SK-N-SH (cell line): Measurements from ENCODE around the gene OR51E2. TPM values are rescaled to one million over a fixed set of nuclear protein-coding genes. Genes with fewer than 3 reads are reported as not detected.

ENCODE experiments used
- CTCF ChIA-PET: fragments of 300-600, 350-600 bp; formaldehyde crosslinking; extraction: SDS; loops from one replicate; lab custom pipeline; 2021; lab: Yijun Ruan, JAX
- POLR2A ChIA-PET: fragments of 350-600 bp; sonication (Branson Sonifier 250); formaldehyde crosslinking; extraction: SDS; loops from one replicate; lab custom pipeline; 2020; ENCODE audit warnings: antibody characterized with exemption, inconsistent platforms; lab: Yijun Ruan, JAX
- DNase-seq: peaks from one replicate; pipeline ENCODE4 v3.0.0; 2012
- H2AFZ ChIP-seq: fragments of 200-600 bp; sonication (generic); 2 replicates; pipeline ENCODE4 v1.8.1; 2016; ENCODE audit warnings: antibody characterized with exemption, mild to moderate bottlenecking, low read depth
- H3F3A ChIP-seq: fragments of 200-600 bp; sonication (generic); replicated peaks from 2 replicates; pipeline ENCODE3; 2016; ENCODE audit warnings: antibody characterized with exemption, mild to moderate bottlenecking; ENCODE audit not compliant: insufficient read depth
- H3K27ac ChIP-seq, 2 experiments: fragments of 200-500 bp in 1 of 2; fragments of 200-600 bp in 1 of 2; sonication (Bioruptor generic) in 1 of 2; sonication (generic), shearing (Covaris generic) in 1 of 2; 2 replicates each; pipeline versions ENCODE4 v1.5.1 to v1.6.1; 2014 to 2016; ENCODE audit warnings: low read depth in 2 of 2, inconsistent platforms in 1 of 2, low read length in 1 of 2, mild to moderate bottlenecking in 1 of 2, mixed read lengths in 1 of 2
- H3K27me3 ChIP-seq: fragments of 200-600 bp; sonication (generic), shearing (Covaris generic); 2 replicates; pipeline ENCODE4 v1.6.1; 2016; ENCODE audit warnings: mixed run types; ENCODE audit not compliant: insufficient read depth
- H3K36me3 ChIP-seq, 2 experiments: fragments of 200-500 bp in 1 of 2; fragments of 200-600 bp in 1 of 2; sonication (Bioruptor generic) in 1 of 2; sonication (generic) in 1 of 2; replicated peaks in 1 of 2; 2 replicates each; pipeline versions ENCODE3 to v1.5.1; 2014 to 2016; ENCODE audit warnings: low read length in 1 of 2, mild to moderate bottlenecking in 1 of 2; ENCODE audit not compliant: insufficient read depth in 2 of 2, control insufficient read depth in 1 of 2
- H3K4me1 ChIP-seq, 2 experiments: fragments of 200-500 bp in 1 of 2; fragments of 200-600 bp in 1 of 2; sonication (Bioruptor generic) in 1 of 2; sonication (generic), shearing (Covaris generic) in 1 of 2; 2 replicates each; pipeline versions ENCODE4 v1.5.1 to v1.6.1; 2014 to 2016; ENCODE audit warnings: low read depth in 1 of 2, low read length in 1 of 2, mixed run types in 1 of 2; ENCODE audit not compliant: insufficient read depth in 2 of 2, control insufficient read depth in 1 of 2
- H3K4me2 ChIP-seq: fragments of 200-600 bp; sonication (generic), shearing (Covaris generic); 2 replicates; pipeline ENCODE4 v1.6.1; 2017; ENCODE audit warnings: mixed run types
- H3K4me3 ChIP-seq, 2 experiments: fragments of 200-500 bp in 1 of 2; fragments of 200-600 bp in 1 of 2; sonication (Bioruptor generic) in 1 of 2; sonication (generic), shearing (Covaris generic) in 1 of 2; 2 replicates each; pipeline versions ENCODE4 v1.5.1 to v1.8.1; 2014 to 2016; ENCODE audit warnings: low read depth in 2 of 2, inconsistent platforms in 1 of 2, low read length in 1 of 2, mild to moderate bottlenecking in 1 of 2, mixed read lengths in 1 of 2, moderate library complexity in 1 of 2
- H3K79me2 ChIP-seq: fragments of 200-600 bp; sonication (generic); 2 replicates; pipeline ENCODE4 v1.8.1; 2017; ENCODE audit warnings: mild to moderate bottlenecking; ENCODE audit not compliant: insufficient read depth
- H3K9ac ChIP-seq: fragments of 200-600 bp; sonication (generic); 2 replicates; pipeline ENCODE4 v1.6.1; 2017; ENCODE audit warnings: mixed run types
- H3K9me2 ChIP-seq: fragments of 200-600 bp; sonication (generic); 2 replicates; pipeline ENCODE4 v1.6.1; 2017; ENCODE audit warnings: mixed run types
- H3K9me3 ChIP-seq: fragments of 200-600 bp; sonication (generic); 2 replicates; pipeline ENCODE4 v1.6.1; 2017; ENCODE audit warnings: mixed run types, mild to moderate bottlenecking, moderate library complexity
- H4K20me1 ChIP-seq: fragments of 200-600 bp; sonication (generic); 2 replicates; pipeline ENCODE4 v1.6.1; 2017; ENCODE audit warnings: mild to moderate bottlenecking, mixed run types; ENCODE audit not compliant: insufficient read depth
- EP300 ChIP-seq, 2 experiments: IDR thresholded peaks; 2 replicates each; pipeline versions ENCODE4 v1.4.0 to v1.6.1; 2012; ENCODE audit warnings: borderline replicate concordance in 1 of 2, low read depth in 1 of 2, low read length in 1 of 2
- FOXM1 ChIP-seq: IDR thresholded peaks from 2 replicates; pipeline ENCODE4 v1.4.0; 2012; ENCODE audit warnings: low read depth, mild to moderate bottlenecking
- JUND ChIP-seq: IDR thresholded peaks from 2 replicates; pipeline ENCODE4 v1.4.0; 2012
- MEF2A ChIP-seq: IDR thresholded peaks from 2 replicates; pipeline ENCODE4 v1.4.0; 2012; ENCODE audit warnings: low read depth, borderline replicate concordance
- MXI1 ChIP-seq: IDR thresholded peaks from 2 replicates; pipeline ENCODE4 v1.6.1; 2012; ENCODE audit warnings: mild to moderate bottlenecking, low read depth, low read length, improper control_type of control experiment
- NFIC ChIP-seq: IDR thresholded peaks from 2 replicates; pipeline ENCODE4 v1.4.0; 2012; ENCODE audit warnings: borderline replicate concordance
- NRF1 ChIP-seq: IDR thresholded peaks from 2 replicates; pipeline ENCODE4 v1.6.1; 2012; ENCODE audit warnings: low read depth, mild to moderate bottlenecking, low read length
- POLR2AphosphoS5 ChIP-seq: IDR thresholded peaks from 2 replicates; pipeline ENCODE4 v1.6.1; 2012; ENCODE audit warnings: low read depth, low read length
- RAD21 ChIP-seq: IDR thresholded peaks from 2 replicates; pipeline ENCODE4 v1.6.1; 2012; ENCODE audit warnings: mild to moderate bottlenecking, low read length
- RFX5 ChIP-seq: IDR thresholded peaks from 2 replicates; pipeline ENCODE4 v1.6.1; 2012; ENCODE audit warnings: mild to moderate bottlenecking, improper control_type of control experiment, low read length
- RXRA ChIP-seq: IDR thresholded peaks from 2 replicates; pipeline ENCODE4 v1.4.0; 2012; ENCODE audit warnings: low read depth, mild to moderate bottlenecking, borderline replicate concordance
- SMC3 ChIP-seq: IDR thresholded peaks from 2 replicates; pipeline ENCODE4 v1.6.1; 2012; ENCODE audit warnings: low read depth, low read length, improper control_type of control experiment
- TCF12 ChIP-seq: IDR thresholded peaks from 2 replicates; pipeline ENCODE4 v1.4.0; 2012
- TEAD4 ChIP-seq: IDR thresholded peaks from 2 replicates; pipeline ENCODE4 v1.4.0; 2012; ENCODE audit warnings: mild to moderate bottlenecking, borderline replicate concordance; ENCODE audit not compliant: insufficient read depth
- WGBS: methylation state at CpG from one replicate; pipeline ENCODE4 v1.1.6; 2017; ENCODE audit warnings: low lambda C conversion rate; 5-methylcytosine and 5-hydroxymethylcytosine counted together
- polyA plus RNA-seq, 3 experiments: library from polyadenylated mRNA; depleted of rRNA; stranded (reverse); fragments of >200 nt; gene quantifications; 2 replicates each; pipeline ENCODE4 v1.2.3, GENCODE V29; 2012
- TF ChIP-seq, protein P1 (sequence below): IDR thresholded peaks from 2 replicates; pipeline ENCODE4 v1.4.0; 2012; ENCODE audit warnings: low read depth, borderline replicate concordance
- TF ChIP-seq, protein P2 (sequence below): IDR thresholded peaks from 2 replicates; pipeline ENCODE4 v1.4.0; 2012; ENCODE audit warnings: low read depth, borderline replicate concordance
- TF ChIP-seq, protein P3 (sequence below): IDR thresholded peaks from 2 replicates; pipeline ENCODE4; 2012
- TF ChIP-seq, protein P4 (sequence below): fragments of 150-350 bp; IDR thresholded peaks from 2 replicates; pipeline ENCODE4 v1.6.1; 2017; ENCODE audit warnings: antibody characterized with exemption, low read length, low read depth, borderline replicate concordance

OR51E2 gene
- polyA plus RNA-seq, 1 of the 3 experiments (the other 2 are of a cell fraction) = not detected

- Histone ChIP-seq H4K20me1 (no peaks in the 10 kb centered on the region), H3K4me2 (no peak within 1 kb of the TSS), H3K9me2 (no peaks in the 10 kb centered on the region), H3K27ac (no peak within 1 kb of the TSS), H3K9ac (no peak within 1 kb of the TSS), H3K4me1 (peaks cover 0 to 8% of the 10 kb centered on the region in 2 experiments; a peak in 1 of 4 replicates), H3K27me3 (peaks cover 17% of the 10 kb centered on the region), H2AFZ (no peak within 1 kb of the TSS), H3F3A (no peaks in the 10 kb centered on the region), H3K9me3 (no peaks in the 10 kb centered on the region), H3K36me3 (no peaks in the 10 kb centered on the region), H3K4me3 (no peak within 1 kb of the TSS)
- POLR2A ChIA-PET = no interaction called here
- no peak for DNase-seq
- WGBS = 11% methylated on average over 3 of the region's 3 CpGs
- TF ChIP-seq RAD21 (no peak), FOXM1 (no peak), RXRA (no peak), RFX5 (no peak), SMC3 (no peak), MEF2A (no peak), EP300 (IDR thresholded peaks at IDR 0.05; ENCODE audit: borderline replicate concordance in 1 of 2, low read depth in 1 of 2, low read length in 1 of 2) (no peak), POLR2AphosphoS5 (no peak), NRF1 (no peak), TCF12 (no peak), NFIC (no peak), MXI1 (no peak), TEAD4 (no peak), JUND (no peak)
- TF ChIP-seq, protein P1, sequence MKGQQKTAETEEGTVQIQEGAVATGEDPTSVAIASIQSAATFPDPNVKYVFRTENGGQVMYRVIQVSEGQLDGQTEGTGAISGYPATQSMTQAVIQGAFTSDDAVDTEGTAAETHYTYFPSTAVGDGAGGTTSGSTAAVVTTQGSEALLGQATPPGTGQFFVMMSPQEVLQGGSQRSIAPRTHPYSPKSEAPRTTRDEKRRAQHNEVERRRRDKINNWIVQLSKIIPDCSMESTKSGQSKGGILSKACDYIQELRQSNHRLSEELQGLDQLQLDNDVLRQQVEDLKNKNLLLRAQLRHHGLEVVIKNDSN = no peak
- TF ChIP-seq, protein P2, sequence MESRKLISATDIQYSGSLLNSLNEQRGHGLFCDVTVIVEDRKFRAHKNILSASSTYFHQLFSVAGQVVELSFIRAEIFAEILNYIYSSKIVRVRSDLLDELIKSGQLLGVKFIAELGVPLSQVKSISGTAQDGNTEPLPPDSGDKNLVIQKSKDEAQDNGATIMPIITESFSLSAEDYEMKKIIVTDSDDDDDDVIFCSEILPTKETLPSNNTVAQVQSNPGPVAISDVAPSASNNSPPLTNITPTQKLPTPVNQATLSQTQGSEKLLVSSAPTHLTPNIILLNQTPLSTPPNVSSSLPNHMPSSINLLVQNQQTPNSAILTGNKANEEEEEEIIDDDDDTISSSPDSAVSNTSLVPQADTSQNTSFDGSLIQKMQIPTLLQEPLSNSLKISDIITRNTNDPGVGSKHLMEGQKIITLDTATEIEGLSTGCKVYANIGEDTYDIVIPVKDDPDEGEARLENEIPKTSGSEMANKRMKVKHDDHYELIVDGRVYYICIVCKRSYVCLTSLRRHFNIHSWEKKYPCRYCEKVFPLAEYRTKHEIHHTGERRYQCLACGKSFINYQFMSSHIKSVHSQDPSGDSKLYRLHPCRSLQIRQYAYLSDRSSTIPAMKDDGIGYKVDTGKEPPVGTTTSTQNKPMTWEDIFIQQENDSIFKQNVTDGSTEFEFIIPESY = no peak
- TF ChIP-seq, protein P3, sequence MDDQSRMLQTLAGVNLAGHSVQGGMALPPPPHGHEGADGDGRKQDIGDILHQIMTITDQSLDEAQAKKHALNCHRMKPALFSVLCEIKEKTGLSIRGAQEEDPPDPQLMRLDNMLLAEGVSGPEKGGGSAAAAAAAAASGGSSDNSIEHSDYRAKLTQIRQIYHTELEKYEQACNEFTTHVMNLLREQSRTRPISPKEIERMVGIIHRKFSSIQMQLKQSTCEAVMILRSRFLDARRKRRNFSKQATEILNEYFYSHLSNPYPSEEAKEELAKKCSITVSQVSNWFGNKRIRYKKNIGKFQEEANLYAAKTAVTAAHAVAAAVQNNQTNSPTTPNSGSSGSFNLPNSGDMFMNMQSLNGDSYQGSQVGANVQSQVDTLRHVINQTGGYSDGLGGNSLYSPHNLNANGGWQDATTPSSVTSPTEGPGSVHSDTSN = no peak
- TF ChIP-seq, protein P4, sequence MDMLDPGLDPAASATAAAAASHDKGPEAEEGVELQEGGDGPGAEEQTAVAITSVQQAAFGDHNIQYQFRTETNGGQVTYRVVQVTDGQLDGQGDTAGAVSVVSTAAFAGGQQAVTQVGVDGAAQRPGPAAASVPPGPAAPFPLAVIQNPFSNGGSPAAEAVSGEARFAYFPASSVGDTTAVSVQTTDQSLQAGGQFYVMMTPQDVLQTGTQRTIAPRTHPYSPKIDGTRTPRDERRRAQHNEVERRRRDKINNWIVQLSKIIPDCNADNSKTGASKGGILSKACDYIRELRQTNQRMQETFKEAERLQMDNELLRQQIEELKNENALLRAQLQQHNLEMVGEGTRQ = no peak
- TF ChIP-seq, all 33 proteins: peak for 0
- H3K79me2 ChIP-seq = no peaks in the 10 kb centered on the region
- CTCF ChIA-PET = no interaction called here
Observed at GRCh38 chr11:4643682-4644081, 54.0 kb downstream of the OR51E2 start, which contains the start of gene OR51E1. OR51E1 (plus strand) TSS chr11:4643982; CDS start chr11:4652527, 8,545 bp downstream.
